HG03378 (cell line): ENCODE data around the gene MMP10.

Source experiments
- ATAC-seq: cut with Tn5 transposase; IDR thresholded peaks from one replicate; pipeline ENCODE4 v1.9.1; 2021; ENCODE audit warnings: mild to moderate bottlenecking, moderate library complexity; ENCODE audit not compliant: unreplicated experiment

MMP10 gene

DNA sequence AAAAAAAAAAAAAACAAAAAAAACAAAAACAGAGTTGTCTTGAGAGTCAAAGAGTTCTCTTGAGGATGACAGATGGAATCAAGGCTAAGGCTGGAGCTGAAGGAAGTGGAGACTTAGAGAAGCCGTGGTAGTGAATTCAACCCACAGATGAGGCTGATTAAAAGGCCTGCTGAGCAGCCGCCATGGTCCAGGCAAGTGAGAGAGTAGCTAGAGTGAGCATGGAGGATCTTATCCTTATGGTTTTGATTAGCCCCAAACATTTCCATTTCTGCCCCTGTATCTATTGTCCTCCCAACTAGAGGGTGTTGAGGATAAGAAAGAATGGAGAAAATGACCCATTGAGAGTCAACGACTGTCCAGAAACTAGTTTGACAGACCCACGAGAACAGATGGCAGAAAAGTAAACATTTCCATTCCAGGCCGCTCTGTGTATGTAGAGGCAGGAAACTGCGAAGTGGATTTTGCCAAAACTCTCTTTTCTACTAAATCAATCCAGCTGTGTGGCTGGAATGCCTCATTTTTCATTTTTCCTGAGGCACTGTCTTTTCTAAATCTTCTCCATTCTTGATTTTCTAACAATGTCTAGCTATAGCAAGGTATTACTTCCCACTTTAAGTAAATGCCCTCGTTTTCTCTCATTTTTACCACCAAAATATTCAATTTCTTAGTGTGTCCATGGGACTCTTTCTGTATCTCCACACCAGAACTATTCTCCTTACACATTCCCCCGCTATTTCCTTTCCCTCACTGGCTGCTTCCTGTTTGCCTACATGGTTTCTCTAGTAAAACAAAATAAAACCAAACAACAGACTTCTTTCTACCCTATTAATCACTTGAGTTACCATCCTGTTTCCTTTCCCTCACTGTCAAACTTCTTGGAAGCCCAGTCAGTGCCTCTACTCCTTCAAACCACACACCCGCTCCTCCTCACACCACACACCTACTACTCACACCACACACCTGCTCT lies 50.3 kb downstream of the MMP10 start:
- no peak for ATAC-seq

DNA sequence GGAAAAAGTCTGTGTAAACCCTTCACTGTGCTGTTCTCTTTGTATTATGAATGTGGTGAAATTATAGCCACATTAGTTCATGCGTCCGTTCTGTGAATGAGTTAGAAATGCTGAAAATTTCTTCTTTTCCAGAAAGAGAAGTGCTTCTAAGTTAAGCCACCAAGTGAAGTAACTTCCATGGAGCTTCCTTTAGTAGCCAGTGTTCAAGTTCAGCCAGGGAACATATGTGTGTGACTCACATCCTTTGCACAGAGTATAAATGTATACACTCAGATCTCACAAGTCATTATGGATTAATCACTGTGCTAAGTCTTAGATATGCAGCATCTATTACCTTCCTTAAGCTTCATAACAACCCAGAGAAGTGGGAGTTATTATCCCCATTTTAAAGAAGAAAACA lies 52.5 kb downstream of the MMP10 start:
- ATAC-seq, result no peak

DNA sequence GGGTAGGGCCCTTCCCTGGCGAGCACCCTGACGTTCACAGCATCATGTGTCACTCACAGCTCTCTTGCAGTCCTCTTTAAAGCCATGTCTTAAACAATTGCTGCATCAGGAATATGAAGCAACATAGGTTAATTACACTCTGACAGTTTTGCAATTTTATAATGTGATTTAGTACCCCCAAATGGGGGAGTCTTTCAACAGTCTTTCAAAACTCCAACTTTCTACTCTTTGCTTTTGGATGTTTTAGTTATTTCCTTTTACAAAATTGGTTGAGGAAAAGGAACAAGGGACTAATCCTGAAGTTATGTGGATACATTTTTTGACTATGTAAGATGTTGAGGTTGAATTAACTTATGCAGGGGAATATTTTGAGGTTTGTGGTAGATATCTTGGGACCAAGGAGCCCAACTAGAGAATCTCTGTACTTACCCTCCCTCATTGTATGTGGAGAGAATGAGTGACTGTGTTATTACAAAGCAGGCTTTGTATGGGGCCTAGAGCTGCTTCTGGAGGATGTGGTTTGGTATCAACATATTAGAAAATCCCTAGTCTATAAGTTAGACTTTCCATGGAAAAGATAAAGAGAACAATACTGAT lies 55.4 kb downstream of the MMP10 start, which contains the start of gene MMP8:
Gene MMP8 (minus strand): TSS at position 51 of the 597 bp plus-strand sequence. CDS start 99 bp downstream, outside the sequence.
- ATAC-seq, result no peak

DNA sequence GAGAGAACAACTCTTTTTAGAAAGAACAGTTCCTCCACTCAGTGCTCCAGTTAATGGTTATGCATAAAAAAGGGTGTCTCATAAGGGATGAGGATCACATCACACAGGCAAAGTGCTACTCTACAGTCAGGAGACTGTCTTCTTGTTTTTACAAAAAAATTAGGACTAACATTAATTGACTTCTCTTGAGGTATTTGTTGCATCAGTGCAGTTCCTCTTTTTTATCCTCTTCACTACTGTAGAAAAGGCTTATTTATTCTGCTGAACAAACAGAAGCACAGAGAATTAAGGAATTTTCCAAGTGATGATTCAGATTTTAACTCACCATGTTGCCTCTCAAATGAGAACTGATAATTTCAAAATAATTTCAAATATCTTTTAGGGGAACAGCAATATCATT lies 57.6 kb downstream of the MMP10 start:
- ATAC-seq, result no peak
